GM12878 (cell line): ENCODE data around the gene FOXO3. TPM values are rescaled to one million over a fixed set of nuclear protein-coding genes. Genes with fewer than 3 reads are reported as not detected.

Experiments
- ATAC-seq: fragments of 200-7000 bp; cut with Tn5 transposase; 3 replicates; pipeline ENCODE4 v1.9.1; 2020; ENCODE audit warnings: mild to moderate bottlenecking, moderate library complexity
- BruUV-seq: library from RNA; stranded (reverse); fragments of 400-500 nt; replicated peaks from 2 replicates; lab custom pipeline; 2021; lab: Mats Ljungman, UMichigan
- CTCF ChIA-PET: fragments of 300-600 bp; sonication (Branson Sonifier 250); formaldehyde crosslinking; extraction: SDS; loops from one replicate; lab custom pipeline; 2021; ENCODE audit warnings: inconsistent platforms; lab: Yijun Ruan, JAX
- POLR2A ChIA-PET: fragments of 350-600 bp; formaldehyde crosslinking; extraction: SDS; loops from one replicate; lab custom pipeline; 2021; ENCODE audit warnings: inconsistent platforms; lab: Charles Lee
- RAD21 ChIA-PET: fragments of 300-600 bp; sonication (Branson Sonifier 250); formaldehyde crosslinking; loops from one replicate; lab custom pipeline; 2023; ENCODE audit warnings: antibody characterized with exemption; ENCODE audit not compliant: unreplicated experiment; lab: Charles Lee
- SMC1A ChIA-PET: fragments of 300-600 bp; sonication (Branson Sonifier 250); formaldehyde crosslinking; loops from one replicate; lab custom pipeline; 2023; ENCODE audit not compliant: unreplicated experiment, uncharacterized antibody; lab: Charles Lee
- DNase-seq: peaks from one replicate; pipeline ENCODE4 v3.0.0-alpha.2; 2011; ENCODE audit warnings: low read depth, low spot score
- FAIRE-seq: peaks from 3 replicates; lab custom pipeline; 2011; peaks lifted over from hg19 to GRCh38; lab: Jason Lieb, UNC
- H2AFZ ChIP-seq: 2 replicates; pipeline ENCODE4 v1.6.0; 2011; ENCODE audit warnings: low read depth, low read length, control low read depth; ENCODE audit not compliant: control insufficient read depth
- H3K27ac ChIP-seq: 2 replicates; pipeline ENCODE4 v1.5.1; 2011; ENCODE audit warnings: control low read depth; ENCODE audit not compliant: control insufficient read depth, insufficient read depth
- H3K27me3 ChIP-seq, 2 experiments: replicated peaks in 1 of 2; 2 replicates each; pipeline versions ENCODE4 v1.6.0 to v1.6.1; 2011; ENCODE audit warnings: low read length in 1 of 2; ENCODE audit not compliant: control insufficient read depth in 2 of 2, insufficient read depth in 2 of 2
- H3K36me3 ChIP-seq, 2 experiments: 2 replicates each; pipeline ENCODE4 v1.5.1; 2011; ENCODE audit warnings: low read length in 1 of 2; ENCODE audit not compliant: control insufficient read depth in 2 of 2, insufficient read depth in 2 of 2
- H3K4me1 ChIP-seq: 2 replicates; pipeline ENCODE4 v1.6.1; 2011; ENCODE audit warnings: mild to moderate bottlenecking, low read length, moderate library complexity, mixed read lengths; ENCODE audit not compliant: control insufficient read depth, insufficient read depth
- H3K4me2 ChIP-seq: 2 replicates; pipeline ENCODE4 v1.6.0; 2011; ENCODE audit warnings: control low read depth; ENCODE audit not compliant: control insufficient read depth, insufficient read depth
- H3K4me3 ChIP-seq: fragments of 200-600 bp; sonication (generic); 2 replicates; pipeline ENCODE4 v1.5.1; 2016
- H3K79me2 ChIP-seq: 2 replicates; pipeline ENCODE4 v1.6.0; 2011; ENCODE audit warnings: low read length; ENCODE audit not compliant: control insufficient read depth, insufficient read depth
- H3K9ac ChIP-seq: 2 replicates; pipeline ENCODE4 v1.8.0; 2011; ENCODE audit warnings: low read length, control low read depth, mixed read lengths; ENCODE audit not compliant: control insufficient read depth, insufficient read depth
- H3K9me3 ChIP-seq: replicated peaks from 3 replicates; pipeline ENCODE4 v1.5.1; 2011; ENCODE audit warnings: mild to moderate bottlenecking, low read length; ENCODE audit not compliant: control insufficient read depth, insufficient read depth
- H4K20me1 ChIP-seq: 2 replicates; pipeline ENCODE4 v1.6.0; 2011; ENCODE audit not compliant: control insufficient read depth, insufficient read depth
- ASH2L ChIP-seq: fragments of 300-600, 200-600 bp; sonication (generic); IDR thresholded peaks from 2 replicates; pipeline ENCODE4 v1.6.1; 2017; ENCODE audit warnings: low read depth, mild to moderate bottlenecking, borderline replicate concordance
- EGR1 ChIP-seq, 2 experiments: IDR thresholded peaks; 1 replicate in 1 of 2; 2 replicates in 1 of 2; pipeline ENCODE4 v1.6.1; 2011 to 2012; ENCODE audit warnings: low read depth in 2 of 2, low read length in 2 of 2, borderline replicate concordance in 1 of 2, mild to moderate bottlenecking in 1 of 2, moderate library complexity in 1 of 2
- EP300 ChIP-seq, 2 experiments: fragments of 150-350 bp in 1 of 2; IDR thresholded peaks; 2 replicates each; pipeline ENCODE4 v1.6.1; 2011 to 2012; ENCODE audit warnings: low read depth in 2 of 2, low read length in 2 of 2, borderline replicate concordance in 1 of 2, improper control_type of control experiment in 1 of 2, inconsistent platforms in 1 of 2; ENCODE audit not compliant: control insufficient read depth in 1 of 2
- ESRRA ChIP-seq: IDR thresholded peaks from 2 replicates; pipeline ENCODE4 v1.6.1; 2012; ENCODE audit warnings: mild to moderate bottlenecking, low read length, improper control_type of control experiment
- IKZF2 ChIP-seq, 2 experiments: fragments of 450-650 bp; IDR thresholded peaks; 2 replicates each; pipeline ENCODE4 v1.6.1; 2017; ENCODE audit warnings: mild to moderate bottlenecking in 2 of 2, moderate library complexity in 2 of 2
- JUND ChIP-seq: IDR thresholded peaks from 2 replicates; pipeline ENCODE4 v1.6.1; 2012; ENCODE audit warnings: low read depth, mild to moderate bottlenecking, low read length, improper control_type of control experiment, moderate library complexity
- MTA3 ChIP-seq: IDR thresholded peaks from 2 replicates; pipeline ENCODE4 v1.6.1; 2012; ENCODE audit warnings: low read length, inconsistent platforms, borderline replicate concordance
- NFYA ChIP-seq: IDR thresholded peaks from 2 replicates; pipeline ENCODE4 v1.6.1; 2011; ENCODE audit warnings: low read depth, mild to moderate bottlenecking, low read length, improper control_type of control experiment, borderline replicate concordance
- POLR2A ChIP-seq: IDR thresholded peaks from 2 replicates; pipeline ENCODE4 v1.6.1; 2011; ENCODE audit warnings: low read depth, mild to moderate bottlenecking, low read length
- POU2F2 ChIP-seq: IDR thresholded peaks from 3 replicates; pipeline ENCODE4 v1.6.1; 2011; ENCODE audit warnings: low read depth, mild to moderate bottlenecking, low read length, borderline replicate concordance
- RAD21 ChIP-seq: IDR thresholded peaks from 2 replicates; pipeline ENCODE4 v1.6.1; 2011; ENCODE audit warnings: mild to moderate bottlenecking, low read depth, low read length, moderate library complexity; ENCODE audit not compliant: insufficient read depth
- SP1 ChIP-seq: IDR thresholded peaks from one replicate; pipeline ENCODE4 v1.6.1; 2011; ENCODE audit warnings: low read depth, low read length
- SREBF1 ChIP-seq: IDR thresholded peaks from 2 replicates; pipeline ENCODE4 v1.6.1; 2012; ENCODE audit warnings: mild to moderate bottlenecking, low read length
- STAT3 ChIP-seq: IDR thresholded peaks from 2 replicates; pipeline ENCODE4 v1.6.1; 2011; ENCODE audit warnings: low read depth, low read length, improper control_type of control experiment
- TARDBP ChIP-seq: IDR thresholded peaks from 2 replicates; pipeline ENCODE4 v1.6.1; 2016; ENCODE audit warnings: borderline replicate concordance
- YY1 ChIP-seq: IDR thresholded peaks from 2 replicates; pipeline ENCODE4 v1.6.1; 2011; ENCODE audit warnings: low read depth, mild to moderate bottlenecking, low read length
- ZNF24 ChIP-seq: fragments of 450-650 bp; IDR thresholded peaks from 2 replicates; pipeline ENCODE4 v1.6.1; 2017; ENCODE audit warnings: antibody characterized with exemption, mild to moderate bottlenecking
- WGBS: methylation state at CpG from one replicate; pipeline ENCODE4 v1.1.6; 2016; ENCODE audit warnings: low lambda C conversion rate; ENCODE audit not compliant: insufficient replicate concordance, insufficient coverage; ENCODE audit errors: missing lambda C conversion rate; 5-methylcytosine and 5-hydroxymethylcytosine counted together
- in situ Hi-C: fragments of 300-500 bp; cut with MboI; formaldehyde crosslinking; loops from 9 replicates; pipeline ENCODE4 v1.14.3; 2018; ENCODE audit warnings: mixed read lengths
- intact Hi-C: fragments of 100-400 bp; cut with micrococcal nuclease; formaldehyde crosslinking; loops from one replicate; pipeline ENCODE4 v1.14.2; 2022; ENCODE audit not compliant: unreplicated experiment
- polyA plus RNA-seq, 11 experiments: library from polyadenylated mRNA; depleted of rRNA in 4 of 11; unstranded in 6 of 11; stranded (reverse) in 5 of 11; fragments of >200 nt; fragmentation: Nextera tagmentation in 4 of 11; fragmentation: Illumina TruSeq in 1 of 11; extraction: Ambion mirVana in 4 of 11; extraction: Trizol in 1 of 11; gene quantifications; 1 replicate in 1 of 11; 2 replicates in 10 of 11; pipeline versions ENCODE4 v1.2.1 to v1.2.3, GENCODE V29; 2011 to 2016; ENCODE audit warnings: inconsistent platforms in 2 of 11, missing spikeins in 2 of 11, low read depth in 1 of 11
- total RNA-seq, 4 experiments: library from RNA; depleted of rRNA in 3 of 4; stranded (reverse); fragments of >200 nt in 3 of 4; fragmentation: Illumina TruSeq in 1 of 4; extraction: Trizol in 1 of 4; gene quantifications; 2 replicates each; pipeline versions ENCODE4 v1.2.1 to v1.2.3, GENCODE V29; 2013 to 2021
- TF ChIP-seq, protein P1 (sequence below): fragments of 450-650 bp; formaldehyde crosslinking; IDR thresholded peaks from 2 replicates; pipeline ENCODE4 v1.4.0; 2022; ENCODE audit warnings: mild to moderate bottlenecking, moderate library complexity
- TF ChIP-seq, protein P2 (sequence below): fragments of 450-650 bp; conservative IDR thresholded peaks from 2 replicates; pipeline ENCODE4 v1.6.1; 2017; ENCODE audit warnings: mild to moderate bottlenecking, moderate library complexity
- TF ChIP-seq, protein P3 (sequence below): fragments of 450-650 bp; IDR thresholded peaks from 2 replicates; pipeline ENCODE4 v1.6.1; 2017; ENCODE audit warnings: borderline replicate concordance

FOXO3 gene
- total and polyA plus RNA-seq, 10 of the 15 experiments (the other 5 are each of a cell fraction or from before 2014, with no cell fraction given): 0.82 to 4.5 (median 1.7) TPM

DNA sequence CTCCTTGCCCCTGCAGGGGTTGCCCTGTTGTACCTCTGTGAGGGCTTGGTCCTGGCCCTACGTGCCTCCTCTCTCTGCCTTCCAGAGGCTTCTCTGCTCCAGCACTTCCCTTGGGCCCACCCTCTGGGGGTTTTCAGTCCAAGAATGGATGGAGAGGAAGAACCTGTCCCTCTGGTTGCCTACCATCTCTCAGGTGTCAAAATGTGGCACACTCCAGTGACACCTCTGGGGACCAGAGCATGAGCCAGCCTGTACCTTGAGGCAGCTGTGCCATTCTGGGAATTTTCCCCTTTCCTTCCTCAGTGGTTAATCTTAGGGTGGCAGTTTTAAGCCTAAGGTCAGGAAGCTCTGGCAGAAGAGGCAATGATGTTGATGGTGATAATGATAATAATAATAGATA lies 172.3 kb downstream of the FOXO3 start:
- intact Hi-C loops: no loop called here
- Histone ChIP-seq H3K27me3 (peaks cover 3 to 5% of the 10 kb centered on the region in 2 experiments; a peak in 2 of 4 replicates), H3K27ac (no peak overlapping the region), H2AFZ (no peak overlapping the region), H3K4me3 (no peak overlapping the region), H4K20me1 (no peaks in the 10 kb centered on the region), H3K79me2 (no peaks in the 10 kb centered on the region), H3K4me2 (no peak overlapping the region), H3K9me3 (no peaks in the 10 kb centered on the region), H3K36me3 (no peaks in the 10 kb centered on the region), H3K9ac (no peak overlapping the region), H3K4me1 (no peaks in the 10 kb centered on the region)
- ChIA-PET RAD21 (interaction anchor here (0.7 kb wide), 1 partner anchor 195 kb away, joined by 3 read pairs; no protein-coding TSS in a partner anchor), SMC1A (interaction anchor here (1.2 kb wide), 1 partner anchor 30 kb away, joined by 3 read pairs; no protein-coding TSS in a partner anchor), CTCF (no interaction called here), POLR2A (no interaction called here)
- in situ Hi-C loops: no loop called here
- WGBS: 16% methylated on average over 1 of the region's 1 CpG
- FAIRE-seq (no peak), ATAC-seq (no peak), DNase-seq (no peak)
- BruUV-seq: no TSS peak
- TF ChIP-seq ZNF24 (no peak), IKZF2 (IDR thresholded peaks at IDR 0.05) (no peak), STAT3 (no peak), EGR1 (IDR thresholded peaks at IDR 0.05; ENCODE audit: borderline replicate concordance in 1 of 2, low read depth in 2 of 2, low read length in 2 of 2) (no peak), JUND (no peak), EP300 (IDR thresholded peaks at IDR 0.05; ENCODE audit: borderline replicate concordance in 1 of 2, control insufficient read depth in 1 of 2, low read depth in 2 of 2, low read length in 2 of 2) (no peak), ASH2L (no peak), YY1 (no peak), MTA3 (no peak), TARDBP (no peak), SP1 (no peak), POU2F2 (no peak), RAD21 (no peak), NFYA (no peak), POLR2A (no peak), ESRRA (no peak), SREBF1 (no peak)
- TF ChIP-seq, protein P1, sequence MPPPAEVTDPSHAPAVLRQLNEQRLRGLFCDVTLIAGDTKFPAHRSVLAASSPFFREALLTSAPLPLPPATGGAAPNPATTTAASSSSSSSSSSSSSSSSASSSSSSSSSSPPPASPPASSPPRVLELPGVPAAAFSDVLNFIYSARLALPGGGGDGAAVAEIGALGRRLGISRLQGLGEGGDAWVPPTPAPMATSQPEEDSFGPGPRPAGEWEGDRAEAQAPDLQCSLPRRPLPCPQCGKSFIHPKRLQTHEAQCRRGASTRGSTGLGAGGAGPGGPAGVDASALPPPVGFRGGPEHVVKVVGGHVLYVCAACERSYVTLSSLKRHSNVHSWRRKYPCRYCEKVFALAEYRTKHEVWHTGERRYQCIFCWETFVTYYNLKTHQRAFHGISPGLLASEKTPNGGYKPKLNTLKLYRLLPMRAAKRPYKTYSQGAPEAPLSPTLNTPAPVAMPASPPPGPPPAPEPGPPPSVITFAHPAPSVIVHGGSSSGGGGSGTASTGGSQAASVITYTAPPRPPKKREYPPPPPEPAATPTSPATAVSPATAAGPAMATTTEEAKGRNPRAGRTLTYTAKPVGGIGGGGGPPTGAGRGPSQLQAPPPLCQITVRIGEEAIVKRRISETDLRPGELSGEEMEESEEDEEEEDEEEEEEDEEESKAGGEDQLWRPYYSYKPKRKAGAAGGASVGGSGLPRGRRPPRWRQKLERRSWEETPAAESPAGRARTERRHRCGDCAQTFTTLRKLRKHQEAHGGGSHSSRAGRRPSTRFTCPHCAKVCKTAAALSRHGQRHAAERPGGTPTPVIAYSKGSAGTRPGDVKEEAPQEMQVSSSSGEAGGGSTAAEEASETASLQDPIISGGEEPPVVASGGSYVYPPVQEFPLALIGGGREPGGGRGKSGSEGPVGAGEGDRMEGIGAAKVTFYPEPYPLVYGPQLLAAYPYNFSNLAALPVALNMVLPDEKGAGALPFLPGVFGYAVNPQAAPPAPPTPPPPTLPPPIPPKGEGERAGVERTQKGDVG (CRISPR knock-in tag): no peak
- TF ChIP-seq, protein P2, sequence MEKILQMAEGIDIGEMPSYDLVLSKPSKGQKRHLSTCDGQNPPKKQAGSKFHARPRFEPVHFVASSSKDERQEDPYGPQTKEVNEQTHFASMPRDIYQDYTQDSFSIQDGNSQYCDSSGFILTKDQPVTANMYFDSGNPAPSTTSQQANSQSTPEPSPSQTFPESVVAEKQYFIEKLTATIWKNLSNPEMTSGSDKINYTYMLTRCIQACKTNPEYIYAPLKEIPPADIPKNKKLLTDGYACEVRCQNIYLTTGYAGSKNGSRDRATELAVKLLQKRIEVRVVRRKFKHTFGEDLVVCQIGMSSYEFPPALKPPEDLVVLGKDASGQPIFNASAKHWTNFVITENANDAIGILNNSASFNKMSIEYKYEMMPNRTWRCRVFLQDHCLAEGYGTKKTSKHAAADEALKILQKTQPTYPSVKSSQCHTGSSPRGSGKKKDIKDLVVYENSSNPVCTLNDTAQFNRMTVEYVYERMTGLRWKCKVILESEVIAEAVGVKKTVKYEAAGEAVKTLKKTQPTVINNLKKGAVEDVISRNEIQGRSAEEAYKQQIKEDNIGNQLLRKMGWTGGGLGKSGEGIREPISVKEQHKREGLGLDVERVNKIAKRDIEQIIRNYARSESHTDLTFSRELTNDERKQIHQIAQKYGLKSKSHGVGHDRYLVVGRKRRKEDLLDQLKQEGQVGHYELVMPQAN: no peak
- TF ChIP-seq, protein P3, sequence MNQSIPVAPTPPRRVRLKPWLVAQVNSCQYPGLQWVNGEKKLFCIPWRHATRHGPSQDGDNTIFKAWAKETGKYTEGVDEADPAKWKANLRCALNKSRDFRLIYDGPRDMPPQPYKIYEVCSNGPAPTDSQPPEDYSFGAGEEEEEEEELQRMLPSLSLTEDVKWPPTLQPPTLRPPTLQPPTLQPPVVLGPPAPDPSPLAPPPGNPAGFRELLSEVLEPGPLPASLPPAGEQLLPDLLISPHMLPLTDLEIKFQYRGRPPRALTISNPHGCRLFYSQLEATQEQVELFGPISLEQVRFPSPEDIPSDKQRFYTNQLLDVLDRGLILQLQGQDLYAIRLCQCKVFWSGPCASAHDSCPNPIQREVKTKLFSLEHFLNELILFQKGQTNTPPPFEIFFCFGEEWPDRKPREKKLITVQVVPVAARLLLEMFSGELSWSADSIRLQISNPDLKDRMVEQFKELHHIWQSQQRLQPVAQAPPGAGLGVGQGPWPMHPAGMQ: no peak
